Fibroblast of pulmonary artery (primary cell): ENCODE measurements around the gene KLF7.

Experiments
- DNase-seq: peaks from one replicate; pipeline ENCODE4 v3.0.0-alpha.2; 2010; ENCODE audit warnings: low read depth
- H3K4me3 ChIP-seq: replicated peaks from 2 replicates; pipeline ENCODE4 v1.5.1; 2011; ENCODE audit warnings: low read depth, mild to moderate bottlenecking, control low read depth, low read length, moderate library complexity
- TF ChIP-seq, protein P1 (sequence below): IDR thresholded peaks from 2 replicates; pipeline ENCODE4 v1.5.1; 2011; ENCODE audit warnings: mild to moderate bottlenecking, control low read depth, low read length, inconsistent platforms; ENCODE audit errors: missing control alignments

KLF7 gene

DNA sequence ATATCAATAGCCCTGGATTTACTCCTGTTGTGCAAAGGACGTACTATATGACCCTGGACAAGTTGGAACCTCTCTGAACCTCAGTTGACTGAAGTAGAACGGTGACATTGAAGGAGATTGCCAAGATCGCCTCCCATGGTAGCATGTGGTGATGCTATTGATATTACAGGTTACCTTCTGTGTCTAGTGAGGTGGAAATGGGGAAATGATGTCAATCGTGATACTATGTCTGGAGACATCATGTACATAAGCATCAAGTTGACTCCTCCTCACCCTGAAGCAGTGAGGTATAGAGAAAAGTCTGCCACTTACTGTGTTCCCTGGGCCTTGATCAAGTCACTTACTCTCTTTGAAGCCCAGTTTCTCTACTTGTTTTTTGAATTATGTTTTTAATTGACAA is 93.9 kb downstream of the KLF7 start:
- TF ChIP-seq, protein P1, sequence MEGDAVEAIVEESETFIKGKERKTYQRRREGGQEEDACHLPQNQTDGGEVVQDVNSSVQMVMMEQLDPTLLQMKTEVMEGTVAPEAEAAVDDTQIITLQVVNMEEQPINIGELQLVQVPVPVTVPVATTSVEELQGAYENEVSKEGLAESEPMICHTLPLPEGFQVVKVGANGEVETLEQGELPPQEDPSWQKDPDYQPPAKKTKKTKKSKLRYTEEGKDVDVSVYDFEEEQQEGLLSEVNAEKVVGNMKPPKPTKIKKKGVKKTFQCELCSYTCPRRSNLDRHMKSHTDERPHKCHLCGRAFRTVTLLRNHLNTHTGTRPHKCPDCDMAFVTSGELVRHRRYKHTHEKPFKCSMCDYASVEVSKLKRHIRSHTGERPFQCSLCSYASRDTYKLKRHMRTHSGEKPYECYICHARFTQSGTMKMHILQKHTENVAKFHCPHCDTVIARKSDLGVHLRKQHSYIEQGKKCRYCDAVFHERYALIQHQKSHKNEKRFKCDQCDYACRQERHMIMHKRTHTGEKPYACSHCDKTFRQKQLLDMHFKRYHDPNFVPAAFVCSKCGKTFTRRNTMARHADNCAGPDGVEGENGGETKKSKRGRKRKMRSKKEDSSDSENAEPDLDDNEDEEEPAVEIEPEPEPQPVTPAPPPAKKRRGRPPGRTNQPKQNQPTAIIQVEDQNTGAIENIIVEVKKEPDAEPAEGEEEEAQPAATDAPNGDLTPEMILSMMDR, result no peak
- no peak overlapping the region for H3K4me3 ChIP-seq
- DNase-seq, result no peak

DNA sequence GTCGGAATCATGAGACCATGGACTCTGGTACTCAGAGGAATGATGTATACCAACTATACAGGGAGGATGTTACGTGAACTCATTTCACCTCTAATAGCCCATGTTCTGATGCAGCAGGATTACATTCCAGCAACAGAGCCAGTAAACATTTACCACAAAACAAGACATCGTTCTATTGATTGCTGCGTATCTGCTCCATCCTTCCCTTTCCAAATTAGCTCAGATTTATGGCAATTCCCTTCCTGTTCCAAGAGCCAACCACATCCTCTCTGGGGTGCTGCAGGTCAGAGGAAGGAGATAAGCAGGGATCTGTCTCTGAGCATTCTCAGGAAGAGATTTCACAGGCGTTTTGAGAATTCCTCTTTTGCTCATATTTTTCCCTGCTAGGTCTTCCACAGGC is 98.3 kb downstream of the KLF7 start:
- TF ChIP-seq, protein P1, result no peak
- no peak overlapping the region for H3K4me3 ChIP-seq
- DNase-seq, result no peak

DNA sequence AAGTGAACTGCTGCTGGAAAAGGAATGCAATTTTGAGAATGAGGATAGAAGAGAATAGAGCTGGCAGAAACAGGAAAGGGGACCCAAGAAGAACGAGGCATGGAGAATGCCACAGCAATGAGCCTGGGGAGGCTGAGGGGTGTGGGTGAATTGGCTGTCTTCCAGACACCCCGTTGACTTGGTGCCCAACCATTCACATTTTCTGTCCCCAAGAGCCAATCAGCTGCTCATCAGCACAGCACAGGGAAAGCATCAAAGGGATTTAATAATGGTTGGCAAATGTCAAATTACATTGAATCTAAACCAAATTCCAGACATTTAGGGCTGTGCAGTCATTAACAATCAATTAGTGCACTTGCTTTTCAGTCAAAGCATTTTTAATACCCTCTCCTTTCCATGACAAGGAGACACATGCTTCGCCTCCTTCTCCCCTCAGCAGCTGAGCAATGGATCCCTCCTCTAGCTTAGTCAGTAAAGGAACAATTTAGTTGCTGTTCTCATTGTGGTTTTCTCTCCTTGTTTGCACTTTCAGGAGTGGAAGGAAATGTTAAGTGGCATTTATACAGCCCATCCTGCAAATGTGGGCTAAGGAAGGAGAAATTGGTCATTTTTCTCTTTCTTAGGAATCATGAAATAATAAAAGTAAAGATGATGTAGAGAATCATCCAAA is 98.8 kb downstream of the KLF7 start:
- TF ChIP-seq, protein P1, result no peak
- H3K4me3 ChIP-seq, result no peak overlapping the region
- no peak for DNase-seq

DNA sequence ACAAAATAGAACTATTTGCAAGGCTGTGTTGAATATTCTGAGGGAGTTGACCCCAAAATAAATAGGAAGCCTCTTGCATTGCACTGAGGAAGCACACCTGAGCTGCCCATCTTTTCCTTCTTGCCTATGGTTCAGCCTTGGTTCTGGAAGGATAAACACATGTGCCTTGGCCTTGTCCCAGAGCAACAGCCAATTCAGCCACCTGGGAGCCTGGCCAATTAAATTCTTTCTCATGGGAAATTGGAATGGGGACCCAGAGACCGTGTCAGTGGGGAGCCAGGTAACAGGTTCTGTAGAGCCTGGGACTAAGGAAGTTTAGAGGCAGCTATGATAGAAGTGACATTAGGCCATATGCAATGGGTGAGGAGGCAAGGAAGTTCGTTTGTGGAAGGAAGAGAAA is 99.6 kb downstream of the KLF7 start:
- no peak for DNase-seq
- TF ChIP-seq, protein P1, result no peak
- H3K4me3 ChIP-seq, result no peak overlapping the region

DNA sequence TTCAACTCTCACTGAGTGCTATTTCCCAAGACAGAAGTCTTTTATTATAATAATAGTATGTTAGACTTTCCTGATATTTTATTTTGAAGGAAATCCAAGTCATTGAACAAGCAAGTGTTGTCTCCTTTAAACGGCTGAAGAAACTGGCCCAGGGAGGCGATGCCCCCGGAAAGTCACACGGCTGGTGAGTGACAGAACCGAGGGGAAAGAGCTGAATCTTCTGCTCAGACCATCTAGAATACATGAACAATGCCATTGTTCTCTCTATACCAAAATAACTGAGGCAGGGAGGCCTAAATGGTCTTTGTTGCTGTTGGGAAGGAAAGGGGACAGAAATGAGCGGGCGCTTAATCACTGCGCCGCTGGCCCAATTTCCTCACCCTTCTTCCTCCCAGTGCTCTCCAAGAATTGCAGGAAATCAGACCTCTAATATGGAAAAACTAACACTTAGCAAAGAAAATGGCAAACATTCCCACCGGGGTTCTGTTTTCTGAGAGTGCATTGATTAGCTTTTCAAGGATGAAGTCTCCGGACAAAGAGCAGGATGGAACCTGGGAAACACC is 101.5 kb downstream of the KLF7 start:
- DNase-seq, result no peak

DNA sequence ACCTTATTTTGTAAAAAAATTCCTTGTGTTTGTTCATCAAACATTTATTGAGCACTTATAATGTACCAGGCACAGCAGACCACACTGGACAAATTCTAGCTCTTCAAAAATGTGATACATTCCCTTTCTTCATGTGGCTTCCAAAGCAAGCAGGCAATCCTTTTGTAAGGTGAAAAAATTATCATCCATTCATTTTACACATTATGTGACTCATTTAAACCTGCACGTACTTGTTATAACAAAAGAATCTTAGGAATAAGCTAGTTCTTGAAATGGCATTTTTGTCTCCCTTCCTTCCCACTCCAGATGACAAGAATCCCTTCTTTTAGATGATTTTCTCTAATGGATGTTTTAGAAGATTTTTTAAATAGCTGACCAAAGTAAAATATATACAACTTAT is 104.6 kb downstream of the KLF7 start:
- DNase-seq, result no peak
- no peak overlapping the region for H3K4me3 ChIP-seq
- TF ChIP-seq, protein P1, result no peak

More for the DNA sequence above, 101.5 kb downstream of the KLF7 start:
- TF ChIP-seq, protein P1, result no peak
- no peak overlapping the region for H3K4me3 ChIP-seq

DNA sequence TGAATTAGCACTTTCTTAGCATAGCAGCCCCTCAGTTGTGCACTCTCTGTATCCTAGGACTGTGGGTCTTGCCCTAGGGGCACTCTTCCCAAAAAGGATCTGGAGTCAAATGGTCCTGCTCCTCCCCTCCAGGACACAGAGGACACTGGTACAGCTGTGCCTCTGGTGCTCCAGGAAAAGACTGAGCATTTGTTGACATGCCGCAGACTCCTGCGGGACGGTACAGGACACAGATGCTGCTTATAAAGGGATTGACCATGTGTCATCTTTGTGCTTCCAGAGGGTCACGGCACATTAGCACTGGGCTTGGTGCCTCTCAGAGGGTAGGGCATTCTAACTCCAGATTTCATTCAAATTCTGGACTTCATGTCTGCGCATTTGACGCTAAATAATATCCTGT is 110.5 kb downstream of the KLF7 start:
- H3K4me3 ChIP-seq, result no peak overlapping the region
- TF ChIP-seq, protein P1, result no peak
- DNase-seq, result no peak
